ENCODE data around the gene PPP1R7. TPM values are rescaled to one million over a fixed set of nuclear protein-coding genes. Genes with fewer than 3 reads are reported as not detected.

PPP1R7 gene
- total RNA-seq, 1 experiment from 2014 or later = 45.4 TPM

GRCh38 chr2:241139531-241140444 is 10.5 kb upstream of the PPP1R7 start:
- RAD21 ChIA-PET (ENCODE audit: low non-redundant PET in 1 of 2, low total read pairs in 2 of 2, uncharacterized antibody in 2 of 2, unreplicated experiment in 2 of 2) = no interaction called here
- TF ChIP-seq FOSL1 (IDR thresholded peaks at IDR 0.05; ENCODE audit: low read depth) (no peak), ELF1 (IDR thresholded peaks at IDR 0.05; ENCODE audit: borderline replicate concordance, low read depth) (no peak), SP1 (IDR thresholded peaks at IDR 0.05; ENCODE audit: low read depth) (no peak), SRF (IDR thresholded peaks at IDR 0.05; ENCODE audit: low read depth) (no peak), CBX3 (IDR thresholded peaks at IDR 0.05; ENCODE audit: low read depth) (no peak), POLR2AphosphoS5 (IDR thresholded peaks at IDR 0.05; ENCODE audit: low read depth, low read length) (no peak), ZNF274 (IDR thresholded peaks at IDR 0.05; ENCODE audit: low read depth, low read length) (no peak)

GRCh38 chr2:241140445-241140840 is 9.8 kb upstream of the PPP1R7 start:
- CTCF ChIA-PET = no interaction called here
- H4K20me1 ChIP-seq (ENCODE audit: insufficient read depth) = no peaks in the 10 kb centered on the region
- no peak overlapping the region for H3K9ac ChIP-seq (ENCODE audit: low read length)
- no peak overlapping the region for H3K4me3 ChIP-seq (replicated peaks in 1 of 2; ENCODE audit: low read depth in 1 of 2, low read length in 2 of 2)
- no peak overlapping the region for H3K27ac ChIP-seq (ENCODE audit: low read depth, low read length)
- ATAC-seq (no peak), DNase-seq (ENCODE audit: low read depth, low spot score) (no peak)
- no peaks in the 10 kb centered on the region for H3K9me3 ChIP-seq (ENCODE audit: control insufficient read depth in 1 of 2, insufficient read depth in 1 of 2, low read depth in 1 of 2, low read length in 2 of 2)
- POLR2A ChIA-PET = interaction anchor here (1.7 kb wide), 1 partner anchor 10 kb away, joined by 4 read pairs; the partner anchor contains the start of gene PPP1R7
- H3K9me2 ChIP-seq (ENCODE audit: insufficient read depth) = no peaks in the 10 kb centered on the region
- BruUV-seq (replicated peaks) = no TSS peak
- RAD21 ChIA-PET (ENCODE audit: low non-redundant PET in 1 of 2, low total read pairs in 2 of 2, uncharacterized antibody in 2 of 2, unreplicated experiment in 2 of 2) = no interaction called here
- no peak overlapping the region for H2AFZ ChIP-seq (ENCODE audit: low read depth, low read length, poor library complexity, severe bottlenecking)
- H3K4me2 ChIP-seq (ENCODE audit: low read length) = no peak overlapping the region
- peaks cover under 1 to 4% of the 10 kb centered on the region in 2 experiments; a peak in 3 of 4 replicates for H3K36me3 ChIP-seq (ENCODE audit: control insufficient read depth in 1 of 2, insufficient read depth in 2 of 2, low read length in 2 of 2)
- H3K4me1 ChIP-seq (ENCODE audit: control insufficient read depth in 1 of 2, insufficient read depth in 2 of 2, low read length in 2 of 2) = no peaks in the 10 kb centered on the region
- intact Hi-C loops (cut with micrococcal nuclease) = no loop called here
- no peaks in the 10 kb centered on the region for H3K27me3 ChIP-seq (ENCODE audit: insufficient read depth, low read length)
- H3K79me2 ChIP-seq (ENCODE audit: insufficient read depth, low read length) = peaks cover 11% of the 10 kb centered on the region; the same call in 1 of the 2 replicates
- TF ChIP-seq FOSL1 (IDR thresholded peaks at IDR 0.05; ENCODE audit: low read depth) (no peak), EZH2 (IDR thresholded peaks at IDR 0.05) (no peak), POLR2AphosphoS5 (IDR thresholded peaks at IDR 0.05; ENCODE audit: low read depth, low read length) (no peak), ZBTB33 (IDR thresholded peaks at IDR 0.05; ENCODE audit: extremely low read depth, insufficient replicate concordance, low read length) (no peak), POLR2A (IDR thresholded peaks at IDR 0.05; ENCODE audit: borderline replicate concordance, extremely low read depth, insufficient read depth, insufficient read length) (no peak), ATF3 (IDR thresholded peaks at IDR 0.05) (no peak), EGR1 (IDR thresholded peaks at IDR 0.05; ENCODE audit: low read depth) (no peak), YY1 (IDR thresholded peaks at IDR 0.05; ENCODE audit: extremely low read depth, insufficient replicate concordance, low read depth, low read length) (no peak), TCF7L2 (IDR thresholded peaks at IDR 0.05; ENCODE audit: borderline replicate concordance, extremely low read depth, insufficient read depth, insufficient read length) (no peak), JUND (IDR thresholded peaks at IDR 0.05) (no peak), MAX (IDR thresholded peaks at IDR 0.05) (no peak)

More at GRCh38 chr2:241139531-241140444, 10.5 kb upstream of the PPP1R7 start:
- Histone ChIP-seq H3K36me3 (ENCODE audit: control insufficient read depth in 1 of 2, insufficient read depth in 2 of 2, low read length in 2 of 2) (peaks cover 3 to 4% of the 10 kb centered on the region in 2 experiments; a peak in 3 of 4 replicates), H3K27me3 (ENCODE audit: insufficient read depth, low read length) (no peaks in the 10 kb centered on the region), H3K9ac (ENCODE audit: low read length) (no peak overlapping the region), H2AFZ (ENCODE audit: low read depth, low read length, poor library complexity, severe bottlenecking) (no peak overlapping the region), H3K9me2 (ENCODE audit: insufficient read depth) (no peaks in the 10 kb centered on the region), H3K4me2 (ENCODE audit: low read length) (no peak overlapping the region), H3K79me2 (ENCODE audit: insufficient read depth, low read length) (peaks cover 11% of the 10 kb centered on the region; the same call in 1 of the 2 replicates), H3K4me3 (replicated peaks in 1 of 2; ENCODE audit: low read depth in 1 of 2, low read length in 2 of 2) (no peak overlapping the region), H3K9me3 (ENCODE audit: control insufficient read depth in 1 of 2, insufficient read depth in 1 of 2, low read depth in 1 of 2, low read length in 2 of 2) (no peaks in the 10 kb centered on the region), H3K27ac (ENCODE audit: low read depth, low read length) (no peak overlapping the region), H3K4me1 (ENCODE audit: control insufficient read depth in 1 of 2, insufficient read depth in 2 of 2, low read length in 2 of 2) (no peaks in the 10 kb centered on the region), H4K20me1 (ENCODE audit: insufficient read depth) (no peaks in the 10 kb centered on the region)
- ChIA-PET CTCF (no interaction called here), POLR2A (no interaction called here)
- intact Hi-C loops (cut with micrococcal nuclease) = no loop called here
- BruUV-seq (replicated peaks) = no TSS peak
- ATAC-seq (no peak), DNase-seq (ENCODE audit: low read depth, low spot score) (no peak)

Measured in HCT116 (cell line).